Uterus (tissue), 2 donors: ENCODE measurements around the gene CES5A.

Experiments
- POLR2A ChIP-seq, 2 donors: fragments of 450-650 bp; IDR thresholded peaks; one replicate each; pipeline ENCODE4 v1.6.1; 2016; ENCODE audit warnings: antibody characterized with exemption in 2 of 2, mild to moderate bottlenecking in 1 of 2, moderate library complexity in 1 of 2
- TF ChIP-seq, protein P1 (sequence below), 4 experiments: fragments of 200-600 bp in 2 of 4; fragments of 450-650 bp in 2 of 4; sonication (generic) in 2 of 4; IDR thresholded peaks; one replicate each; pipeline ENCODE4 v1.5.1; 2016 to 2019; ENCODE audit warnings: antibody characterized with exemption in 4 of 4, mild to moderate bottlenecking in 2 of 4, moderate library complexity in 1 of 4

DNA sequence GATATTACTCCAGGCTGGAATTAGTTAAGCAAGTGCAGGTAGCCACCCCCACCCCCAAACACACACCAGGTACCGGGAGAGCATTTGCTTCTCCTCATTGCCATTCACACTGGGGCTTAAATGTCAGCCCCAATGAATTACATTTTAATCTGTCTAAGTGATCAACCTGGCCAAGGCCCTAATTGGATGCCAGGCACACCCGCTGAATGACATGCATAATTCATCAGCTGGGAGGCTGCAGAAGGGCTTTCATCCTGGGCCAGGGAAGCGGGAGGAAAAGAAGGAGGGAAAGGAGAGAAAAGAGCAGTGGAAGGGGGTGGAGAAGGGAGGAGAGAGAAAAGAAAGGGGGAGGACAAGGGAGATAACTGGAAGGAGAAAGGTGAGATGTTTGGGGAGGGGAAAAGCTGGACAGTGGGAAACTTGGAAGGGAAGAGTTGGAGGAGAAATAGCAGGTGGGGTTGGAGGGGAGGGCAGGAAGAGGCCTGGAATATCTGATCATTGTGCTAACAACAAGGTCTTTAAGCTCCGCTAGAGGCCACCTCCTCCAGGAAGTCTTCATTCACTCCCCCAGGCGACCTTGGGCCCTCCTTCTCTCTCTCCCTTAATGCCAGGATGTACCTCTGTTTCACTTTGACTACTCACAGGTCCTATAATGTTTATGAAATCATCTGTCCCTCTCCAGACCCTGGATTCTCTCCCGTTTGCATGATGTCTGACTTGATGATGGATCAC is 40.1 kb upstream of the CES5A start:
- TF ChIP-seq, protein P1, sequence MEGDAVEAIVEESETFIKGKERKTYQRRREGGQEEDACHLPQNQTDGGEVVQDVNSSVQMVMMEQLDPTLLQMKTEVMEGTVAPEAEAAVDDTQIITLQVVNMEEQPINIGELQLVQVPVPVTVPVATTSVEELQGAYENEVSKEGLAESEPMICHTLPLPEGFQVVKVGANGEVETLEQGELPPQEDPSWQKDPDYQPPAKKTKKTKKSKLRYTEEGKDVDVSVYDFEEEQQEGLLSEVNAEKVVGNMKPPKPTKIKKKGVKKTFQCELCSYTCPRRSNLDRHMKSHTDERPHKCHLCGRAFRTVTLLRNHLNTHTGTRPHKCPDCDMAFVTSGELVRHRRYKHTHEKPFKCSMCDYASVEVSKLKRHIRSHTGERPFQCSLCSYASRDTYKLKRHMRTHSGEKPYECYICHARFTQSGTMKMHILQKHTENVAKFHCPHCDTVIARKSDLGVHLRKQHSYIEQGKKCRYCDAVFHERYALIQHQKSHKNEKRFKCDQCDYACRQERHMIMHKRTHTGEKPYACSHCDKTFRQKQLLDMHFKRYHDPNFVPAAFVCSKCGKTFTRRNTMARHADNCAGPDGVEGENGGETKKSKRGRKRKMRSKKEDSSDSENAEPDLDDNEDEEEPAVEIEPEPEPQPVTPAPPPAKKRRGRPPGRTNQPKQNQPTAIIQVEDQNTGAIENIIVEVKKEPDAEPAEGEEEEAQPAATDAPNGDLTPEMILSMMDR (IDR thresholded peaks at IDR 0.05) = no peak
- no peak for TF ChIP-seq POLR2A (IDR thresholded peaks at IDR 0.05)
